ENCODE measurements around the gene SH3BP2. TPM values are rescaled to one million over a fixed set of nuclear protein-coding genes. Genes with fewer than 3 reads are reported as not detected.

Gene SH3BP2
- total RNA-seq, 5 donors from 2014 or later (not counting 1 experiment from before 2014, with no cell fraction given): 44.0 to 68.2 (median 49.7) TPM

DNA sequence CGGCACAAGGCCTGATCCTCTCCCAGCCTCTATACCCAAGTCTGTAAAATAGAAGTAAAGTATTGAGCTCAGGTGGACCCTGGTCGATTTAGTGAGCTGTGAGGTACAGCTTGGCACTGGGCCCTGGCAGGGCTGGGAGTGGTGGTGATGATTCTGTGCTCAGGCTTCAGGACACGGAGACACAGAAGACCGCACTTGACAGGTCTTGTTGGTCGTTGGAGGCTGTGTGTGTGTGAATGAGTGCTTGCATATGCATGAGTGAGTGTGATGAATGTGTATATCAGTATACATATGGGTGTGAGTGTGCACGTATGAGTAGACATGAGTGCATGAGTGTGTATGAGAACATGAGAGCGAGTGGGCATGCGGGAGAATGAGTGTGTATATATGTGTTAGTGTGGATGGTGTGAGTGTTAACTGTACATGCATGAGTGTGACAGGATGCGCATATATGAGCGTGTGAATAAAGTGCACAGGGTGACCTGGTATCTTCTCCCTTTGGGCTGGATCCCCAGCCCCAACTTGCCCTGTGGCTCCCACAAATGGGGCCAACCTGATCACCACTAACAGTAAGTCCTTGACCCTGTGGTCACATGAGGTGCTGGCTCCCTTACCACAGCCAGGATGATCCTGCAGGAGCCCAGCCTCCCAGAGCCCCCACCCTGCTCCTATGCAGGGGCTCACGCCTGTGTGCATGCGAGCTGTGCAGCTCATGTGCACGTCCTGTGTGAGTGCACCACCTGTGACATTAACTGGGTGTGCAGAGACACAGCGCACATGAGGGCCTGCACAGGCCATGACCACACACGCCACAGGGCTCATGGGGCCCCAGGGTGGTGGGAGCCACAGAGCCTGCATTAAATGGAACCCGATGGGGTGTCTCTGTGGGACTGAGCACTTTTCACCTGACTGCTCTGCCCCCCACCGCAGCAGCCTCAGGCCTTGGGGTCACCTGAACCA is 20.8 kb downstream of the SH3BP2 start:
- H3K4me1 Mint-ChIP-seq: peaks cover 54 to 71% (median 61%) of the 10 kb centered on the region in 3 donors
- H3K4me1 ChIP-seq (ENCODE audit: control insufficient read depth in 1 of 2, extremely low read depth in 1 of 2, insufficient read depth in 2 of 2, low read length in 2 of 2): peaks cover 32 to 70% of the 10 kb centered on the region in 2 experiments
- ATAC-seq (replicated peaks in 1 of 4) (peak in 1 of 4 experiments; percentile 6), DNase-seq (no peak)
- no peaks in the 10 kb centered on the region for H3K27me3 Mint-ChIP-seq
- H3K36me3 Mint-ChIP-seq: peaks cover 8% of the 10 kb centered on the region
- peak overlapping the region; percentile 91 for H3K27ac ChIP-seq (ENCODE audit: low read length)
- 35% methylated on average over 13 of the region's 17 CpGs for WGBS (ENCODE audit: insufficient coverage)
- peak overlapping the region; percentile 62 to 80 for H3K4me3 ChIP-seq (ENCODE audit: control insufficient read depth in 1 of 2, extremely low read depth in 1 of 2, low read length in 1 of 2)
- peak overlapping the region; percentile 89 to 94 (median 93) for H3K4me3 Mint-ChIP-seq
- H3K36me3 ChIP-seq (ENCODE audit: control insufficient read depth in 2 of 2, extremely low read depth in 1 of 2, insufficient read depth in 1 of 2, low read length in 1 of 2): peaks cover 0 to 2% of the 10 kb centered on the region in 2 donors
- no peaks in the 10 kb centered on the region for H3K9me3 ChIP-seq
- no peaks in the 10 kb centered on the region for H3K9me3 Mint-ChIP-seq
- H3K27me3 ChIP-seq (replicated peaks in 1 of 2; ENCODE audit: control insufficient read depth in 2 of 2, extremely low read depth in 1 of 2, insufficient read depth in 2 of 2, low read length in 1 of 2): no peaks in the 10 kb centered on the region
- ChIA-PET CTCF (interaction anchor here in 1 of 2 donors (0.9 kb wide), 1 partner anchor 35 kb away, joined by 3 read pairs; no protein-coding TSS in a partner anchor), POLR2A (no interaction called here)
- peak overlapping the region; percentile 99 to 100 for H3K27ac Mint-ChIP-seq

DNA sequence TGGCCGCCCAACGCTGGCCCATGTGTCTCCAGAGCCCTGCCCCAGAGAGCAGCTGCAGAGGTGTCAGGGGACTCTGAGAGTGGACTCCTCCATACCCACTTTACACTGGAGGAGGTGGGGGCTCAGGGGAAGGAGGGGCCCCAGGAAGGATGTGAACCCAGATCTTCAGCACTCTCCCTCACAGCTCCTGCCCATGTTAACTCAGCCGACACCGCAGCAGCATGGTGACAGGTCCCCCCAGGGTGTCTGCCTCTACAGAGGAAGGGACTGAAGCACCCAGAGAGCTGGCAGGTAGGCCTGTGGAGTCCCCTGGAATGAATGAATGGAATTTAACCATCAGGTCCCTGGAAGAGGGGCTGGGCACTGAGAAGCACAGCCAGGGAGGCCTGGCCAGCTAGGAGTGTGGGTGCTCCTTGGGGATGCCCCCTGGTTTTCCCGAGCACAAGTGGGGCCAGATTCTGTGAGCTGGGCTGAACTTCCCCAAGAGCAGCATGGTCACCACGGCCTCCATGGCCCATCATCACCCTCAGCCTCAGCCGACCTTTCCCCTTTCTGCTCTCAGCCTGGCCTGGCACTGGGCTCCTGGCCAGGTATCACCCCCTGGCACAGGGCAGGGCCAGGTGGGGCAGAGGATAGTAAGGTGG is 21.9 kb downstream of the SH3BP2 start:
- H3K27ac ChIP-seq (ENCODE audit: low read length): peak overlapping the region; percentile 91
- H3K4me3 ChIP-seq (ENCODE audit: control insufficient read depth in 1 of 2, extremely low read depth in 1 of 2, low read length in 1 of 2): peak overlapping the region in 1 of 2 donors; percentile 80
- WGBS (ENCODE audit: insufficient coverage): 71% methylated on average over 1 of the region's 7 CpGs
- DNase-seq (peak in 15 of 35 experiments; percentile 27 to 47 (median 36)), ATAC-seq (replicated peaks in 1 of 4) (peak in 2 of 4 experiments; percentile 10 to 13)
- H3K9me3 ChIP-seq: no peaks in the 10 kb centered on the region
- Mint-ChIP-seq H3K4me1 (peaks cover 61 to 80% (median 71%) of the 10 kb centered on the region in 3 donors), H3K4me3 (peak overlapping the region in 2 of 3 donors; percentile 44 to 93), H3K27ac (peak overlapping the region; percentile 99 to 100), H3K27me3 (no peaks in the 10 kb centered on the region), H3K9me3 (no peaks in the 10 kb centered on the region), H3K36me3 (peaks cover 8% of the 10 kb centered on the region)
- H3K27me3 ChIP-seq (replicated peaks in 1 of 2; ENCODE audit: control insufficient read depth in 2 of 2, extremely low read depth in 1 of 2, insufficient read depth in 2 of 2, low read length in 1 of 2): no peaks in the 10 kb centered on the region
- ChIA-PET POLR2A (no interaction called here), CTCF (interaction anchor here in 1 of 2 donors (0.9 kb wide), 1 partner anchor 34 kb away, joined by 3 read pairs; no protein-coding TSS in a partner anchor)
- H3K4me1 ChIP-seq (ENCODE audit: control insufficient read depth in 1 of 2, extremely low read depth in 1 of 2, insufficient read depth in 2 of 2, low read length in 2 of 2): peaks cover 32 to 80% of the 10 kb centered on the region in 2 experiments
- peaks cover 0 to 2% of the 10 kb centered on the region in 2 donors for H3K36me3 ChIP-seq (ENCODE audit: control insufficient read depth in 2 of 2, extremely low read depth in 1 of 2, insufficient read depth in 1 of 2, low read length in 1 of 2)

GRCh38 chr4:2816401-2816954 is 23.6 kb downstream of the SH3BP2 start:
- WGBS (ENCODE audit: insufficient coverage): no CpG with 5 or more reads among the region's 1 CpG
- no peak overlapping the region for H3K27ac ChIP-seq (ENCODE audit: low read length)

DNA sequence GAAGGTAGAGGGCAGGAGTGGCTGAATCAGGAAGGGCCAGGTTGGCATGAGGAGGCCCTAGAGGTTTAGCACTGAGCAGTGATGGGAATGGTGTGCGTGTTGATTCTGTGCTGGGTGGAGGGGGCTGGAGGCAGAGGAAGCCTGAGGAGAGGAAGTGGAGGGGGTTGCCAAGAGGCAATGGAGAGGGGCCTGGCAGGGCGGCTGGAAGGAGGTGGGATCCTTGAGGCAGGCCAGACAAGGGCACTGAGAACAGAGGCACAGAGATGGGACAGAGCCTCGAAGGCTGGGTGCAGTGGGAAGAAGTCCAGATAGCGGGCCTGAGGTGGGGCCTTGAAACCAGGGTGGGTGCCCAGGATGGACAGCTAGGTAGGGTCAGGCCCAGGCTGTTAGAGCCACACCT is 24.3 kb downstream of the SH3BP2 start:
- no peak for DNase-seq
- H3K27ac ChIP-seq (ENCODE audit: low read length): no peak overlapping the region

More at GRCh38 chr4:2816401-2816954, 23.6 kb downstream of the SH3BP2 start:
- Histone ChIP-seq H3K4me1 (ENCODE audit: control insufficient read depth in 1 of 2, extremely low read depth in 1 of 2, insufficient read depth in 2 of 2, low read length in 2 of 2) (peaks cover 30 to 83% of the 10 kb centered on the region in 2 experiments), H3K4me3 (ENCODE audit: control insufficient read depth in 1 of 2, extremely low read depth in 1 of 2, low read length in 1 of 2) (no peak overlapping the region), H3K27me3 (replicated peaks in 1 of 2; ENCODE audit: control insufficient read depth in 2 of 2, extremely low read depth in 1 of 2, insufficient read depth in 2 of 2, low read length in 1 of 2) (no peaks in the 10 kb centered on the region), H3K9me3 (no peaks in the 10 kb centered on the region), H3K36me3 (ENCODE audit: control insufficient read depth in 2 of 2, extremely low read depth in 1 of 2, insufficient read depth in 1 of 2, low read length in 1 of 2) (peaks cover 6 to 13% of the 10 kb centered on the region in 2 donors)
- ATAC-seq (replicated peaks in 1 of 4): no peak
- Mint-ChIP-seq H3K4me1 (peaks cover 64 to 78% (median 76%) of the 10 kb centered on the region in 3 donors), H3K4me3 (peak overlapping the region; percentile 79 to 87 (median 80)), H3K36me3 (peaks cover 8% of the 10 kb centered on the region), H3K27me3 (no peaks in the 10 kb centered on the region), H3K9me3 (no peaks in the 10 kb centered on the region), H3K27ac (peak overlapping the region; percentile 72 to 99)
- CTCF ChIA-PET: no interaction called here
- POLR2A ChIA-PET: no interaction called here
- no peak for DNase-seq

GRCh38 chr4:2817701-2818350 is 24.9 kb downstream of the SH3BP2 start:
- DNase-seq (peak in 5 of 35 experiments; percentile 28 to 49 (median 42)), ATAC-seq (replicated peaks in 1 of 4) (peak; percentile 48 to 63 (median 60))
- Mint-ChIP-seq H3K9me3 (no peaks in the 10 kb centered on the region), H3K27ac (peak overlapping the region in 1 of 2 donors; percentile 99), H3K4me3 (peak overlapping the region; percentile 79 to 87 (median 80)), H3K4me1 (peaks cover 55 to 68% (median 63%) of the 10 kb centered on the region in 3 donors), H3K36me3 (peaks cover 11% of the 10 kb centered on the region), H3K27me3 (no peaks in the 10 kb centered on the region)
- POLR2A ChIA-PET: no interaction called here
- Histone ChIP-seq H3K27me3 (replicated peaks in 1 of 2; ENCODE audit: control insufficient read depth in 2 of 2, extremely low read depth in 1 of 2, insufficient read depth in 2 of 2, low read length in 1 of 2) (no peaks in the 10 kb centered on the region), H3K4me1 (ENCODE audit: control insufficient read depth in 1 of 2, extremely low read depth in 1 of 2, insufficient read depth in 2 of 2, low read length in 2 of 2) (peaks cover 23 to 78% of the 10 kb centered on the region in 2 experiments), H3K27ac (ENCODE audit: low read length) (no peak overlapping the region), H3K4me3 (ENCODE audit: control insufficient read depth in 1 of 2, extremely low read depth in 1 of 2, low read length in 1 of 2) (peak overlapping the region; percentile 35 to 46), H3K36me3 (ENCODE audit: control insufficient read depth in 2 of 2, extremely low read depth in 1 of 2, insufficient read depth in 1 of 2, low read length in 1 of 2) (peaks cover 14 to 24% of the 10 kb centered on the region in 2 donors), H3K9me3 (no peaks in the 10 kb centered on the region)
- CTCF ChIA-PET: no interaction called here
- WGBS (ENCODE audit: insufficient coverage): 13% methylated on average over 55 of the region's 65 CpGs

More for the DNA sequence above, 24.3 kb downstream of the SH3BP2 start:
- peak overlapping the region; percentile 35 to 46 for H3K4me3 ChIP-seq (ENCODE audit: control insufficient read depth in 1 of 2, extremely low read depth in 1 of 2, low read length in 1 of 2)
- H3K27ac Mint-ChIP-seq: peak overlapping the region; percentile 72 to 99
- ChIA-PET POLR2A (interaction anchor here in 1 of 2 donors (0.6 kb wide), 1 partner anchor 36 kb away, joined by 3 read pairs; no protein-coding TSS in a partner anchor), CTCF (no interaction called here)
- H3K9me3 Mint-ChIP-seq: no peaks in the 10 kb centered on the region
- H3K4me3 Mint-ChIP-seq: peak overlapping the region; percentile 79 to 87 (median 80)
- 74% methylated on average over 4 of the region's 4 CpGs for WGBS (ENCODE audit: insufficient coverage)
- peaks cover 7 to 18% of the 10 kb centered on the region in 2 donors for H3K36me3 ChIP-seq (ENCODE audit: control insufficient read depth in 2 of 2, extremely low read depth in 1 of 2, insufficient read depth in 1 of 2, low read length in 1 of 2)
- peaks cover 8% of the 10 kb centered on the region for H3K36me3 Mint-ChIP-seq
- no peaks in the 10 kb centered on the region for H3K9me3 ChIP-seq
- no peaks in the 10 kb centered on the region for H3K27me3 ChIP-seq (replicated peaks in 1 of 2; ENCODE audit: control insufficient read depth in 2 of 2, extremely low read depth in 1 of 2, insufficient read depth in 2 of 2, low read length in 1 of 2)
- ATAC-seq (replicated peaks in 1 of 4): no peak
- H3K4me1 ChIP-seq (ENCODE audit: control insufficient read depth in 1 of 2, extremely low read depth in 1 of 2, insufficient read depth in 2 of 2, low read length in 2 of 2): peaks cover 24 to 77% of the 10 kb centered on the region in 2 experiments
- no peaks in the 10 kb centered on the region for H3K27me3 Mint-ChIP-seq
- H3K4me1 Mint-ChIP-seq: peaks cover 57 to 71% (median 70%) of the 10 kb centered on the region in 3 donors

Measured in T-cell (primary cell).